ENCODE measurements around the gene PDCD11.

The PDCD11 gene

GRCh38 chr10:103396789-103397087 is 312 bp downstream of the PDCD11 start:
- Histone ChIP-seq H3K27ac (ENCODE audit: low read depth, low read length, poor library complexity, severe bottlenecking) (peak overlapping the region; percentile 22), H2AFZ (ENCODE audit: low read length) (0 out of 2 replicates have a peak overlapping the region, but pooled peaks have one; percentile 26), H3K4me2 (ENCODE audit: low read length) (peak overlapping the region; percentile 78), H3F3A (ENCODE audit: insufficient read depth, low read length) (no peaks in the 10 kb centered on the region), H3K79me2 (ENCODE audit: insufficient read depth, low read length) (peaks cover 46% of the 10 kb centered on the region), H3K9me3 (ENCODE audit: low read length) (no peaks in the 10 kb centered on the region), H4K20me1 (ENCODE audit: insufficient read depth, low read length) (no peaks in the 10 kb centered on the region), H3K4me1 (ENCODE audit: insufficient read depth, low read length, severe bottlenecking) (peaks cover 31% of the 10 kb centered on the region), H3K27me3 (ENCODE audit: insufficient read depth, low read length) (no peaks in the 10 kb centered on the region), H3K4me3 (ENCODE audit: low read depth, low read length, poor library complexity, severe bottlenecking) (peak overlapping the region; percentile 85), H3K9ac (ENCODE audit: low read length) (peak overlapping the region; percentile 93), H3K36me3 (ENCODE audit: insufficient read depth, low read length) (peaks cover 52% of the 10 kb centered on the region), H3K9me2 (ENCODE audit: low read depth, low read length) (no peaks in the 10 kb centered on the region)
- TF ChIP-seq CTCF (IDR thresholded peaks at IDR 0.05; ENCODE audit: low read length) (0 out of 2 replicates have a peak, but pooled peaks have one; percentile 5), EZH2 (IDR thresholded peaks at IDR 0.05; ENCODE audit: borderline replicate concordance, low read length) (no peak)

- Histone ChIP-seq H3K79me2 (ENCODE audit: insufficient read depth, low read length) (peaks cover 46% of the 10 kb centered on the region), H4K20me1 (ENCODE audit: insufficient read depth, low read length) (no peaks in the 10 kb centered on the region), H3K9me3 (ENCODE audit: low read length) (no peaks in the 10 kb centered on the region), H3K9ac (ENCODE audit: low read length) (peak overlapping the region; percentile 93), H3K4me1 (ENCODE audit: insufficient read depth, low read length, severe bottlenecking) (peaks cover 31% of the 10 kb centered on the region), H3K9me2 (ENCODE audit: low read depth, low read length) (no peaks in the 10 kb centered on the region), H3K36me3 (ENCODE audit: insufficient read depth, low read length) (peaks cover 50% of the 10 kb centered on the region), H3K4me3 (ENCODE audit: low read depth, low read length, poor library complexity, severe bottlenecking) (peak overlapping the region; percentile 85), H3K4me2 (ENCODE audit: low read length) (peak overlapping the region; percentile 78), H2AFZ (ENCODE audit: low read length) (0 out of 2 replicates have a peak overlapping the region, but pooled peaks have one; percentile 26), H3F3A (ENCODE audit: insufficient read depth, low read length) (no peaks in the 10 kb centered on the region), H3K27ac (ENCODE audit: low read depth, low read length, poor library complexity, severe bottlenecking) (no peak overlapping the region), H3K27me3 (ENCODE audit: insufficient read depth, low read length) (no peaks in the 10 kb centered on the region)
- TF ChIP-seq EZH2 (IDR thresholded peaks at IDR 0.05; ENCODE audit: borderline replicate concordance, low read length) (no peak), CTCF (IDR thresholded peaks at IDR 0.05; ENCODE audit: low read length) (no peak)
These were observed 882 bp downstream of the PDCD11 start for GRCh38 chr10:103397191-103397825.

- no peak overlapping the region for H3K4me2 ChIP-seq (ENCODE audit: low read length)
- no peaks in the 10 kb centered on the region for H3K9me3 ChIP-seq (ENCODE audit: low read length)
- H3K36me3 ChIP-seq (ENCODE audit: insufficient read depth, low read length) = peaks cover 86% of the 10 kb centered on the region
- H3K27me3 ChIP-seq (ENCODE audit: insufficient read depth, low read length) = no peaks in the 10 kb centered on the region
- no peak overlapping the region for H3K4me3 ChIP-seq (ENCODE audit: low read depth, low read length, poor library complexity, severe bottlenecking)
- H3K79me2 ChIP-seq (ENCODE audit: insufficient read depth, low read length) = no peaks in the 10 kb centered on the region
- no peaks in the 10 kb centered on the region for H3K9me2 ChIP-seq (ENCODE audit: low read depth, low read length)
- H2AFZ ChIP-seq (ENCODE audit: low read length) = no peak overlapping the region
- no peaks in the 10 kb centered on the region for H3F3A ChIP-seq (ENCODE audit: insufficient read depth, low read length)
- no peaks in the 10 kb centered on the region for H4K20me1 ChIP-seq (ENCODE audit: insufficient read depth, low read length)
- no peaks in the 10 kb centered on the region for H3K4me1 ChIP-seq (ENCODE audit: insufficient read depth, low read length, severe bottlenecking)
- TF ChIP-seq CTCF (IDR thresholded peaks at IDR 0.05; ENCODE audit: low read length) (no peak), EZH2 (IDR thresholded peaks at IDR 0.05; ENCODE audit: borderline replicate concordance, low read length) (no peak)
- no peak overlapping the region for H3K9ac ChIP-seq (ENCODE audit: low read length)
- H3K27ac ChIP-seq (ENCODE audit: low read depth, low read length, poor library complexity, severe bottlenecking) = no peak overlapping the region
These were observed 17.1 kb downstream of the PDCD11 start for GRCh38 chr10:103413564-103413963.
